ENCODE data around the gene PLAC9. TPM values are rescaled to one million over a fixed set of nuclear protein-coding genes. Genes with fewer than 3 reads are reported as not detected.

Gene PLAC9
- total RNA-seq, 4 donors from 2014 or later: 21.3 to 59.4 (median 39.6) TPM

GRCh38 chr10:80182986-80183385 is 50.5 kb downstream of the PLAC9 start:
- 56% methylated on average over 4 of the region's 6 CpGs for WGBS
- H3K36me3 ChIP-seq: peaks cover 0 to 7% (median 0%) of the 10 kb centered on the region in 4 donors
- TF ChIP-seq EP300 (IDR thresholded peaks at IDR 0.05): no peak
- no peak for TF ChIP-seq POLR2A (IDR thresholded peaks at IDR 0.05; ENCODE audit: low read depth)
- no peak for TF ChIP-seq CTCF (IDR thresholded peaks at IDR 0.05)
- no peak for TF ChIP-seq POLR2AphosphoS5 (IDR thresholded peaks at IDR 0.05)
- H3K27ac ChIP-seq (replicated peaks in 1 of 4): no peak overlapping the region
- no peaks in the 10 kb centered on the region for H3K27me3 ChIP-seq
- peaks cover 77 to 89% (median 81%) of the 10 kb centered on the region in 4 donors for H3K4me1 ChIP-seq
- intact Hi-C loops (cut with DNase I): no loop called here
- no peak overlapping the region for H3K4me3 ChIP-seq
- no peaks in the 10 kb centered on the region for H3K9me3 ChIP-seq
- no peak for DNase-seq (ENCODE audit: extremely low spot score)

DNA sequence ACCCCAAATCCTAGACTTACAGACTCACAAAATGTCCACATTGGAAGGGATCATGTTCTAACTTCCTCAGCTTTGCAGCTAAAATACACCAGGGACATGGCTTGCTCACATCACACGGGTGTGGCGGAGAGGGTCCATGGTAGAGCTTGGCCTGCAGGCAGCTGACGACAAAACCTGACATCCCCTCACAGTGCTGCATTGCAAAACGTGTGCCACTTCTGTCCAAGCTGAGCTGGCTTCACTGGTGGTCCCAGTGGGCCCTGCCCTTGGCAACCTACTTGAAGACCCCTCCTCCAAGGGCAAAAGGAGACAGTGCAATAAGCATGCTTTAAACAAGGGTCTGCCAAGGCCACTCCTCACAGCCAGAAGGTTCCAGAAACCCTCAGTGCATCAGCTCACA is 50.9 kb downstream of the PLAC9 start:
- Histone ChIP-seq H3K27me3 (no peaks in the 10 kb centered on the region), H3K4me1 (peaks cover 77 to 89% (median 81%) of the 10 kb centered on the region in 4 donors), H3K9me3 (no peaks in the 10 kb centered on the region), H3K36me3 (peaks cover 0 to 7% (median 0%) of the 10 kb centered on the region in 4 donors), H3K27ac (replicated peaks in 1 of 4) (no peak overlapping the region), H3K4me3 (no peak overlapping the region)
- intact Hi-C loops (cut with DNase I): no loop called here
- DNase-seq (ENCODE audit: extremely low spot score): no peak
- no peak for TF ChIP-seq EP300 (IDR thresholded peaks at IDR 0.05)
- no peak for TF ChIP-seq CTCF (IDR thresholded peaks at IDR 0.05)
- WGBS: 46% methylated on average over 4 of the region's 4 CpGs

- Histone ChIP-seq H3K9me3 (no peaks in the 10 kb centered on the region), H3K4me3 (no peak overlapping the region), H3K27ac (replicated peaks in 1 of 4) (peak overlapping the region in 3 of 4 donors; percentile 46 to 72 (median 54)), H3K36me3 (peaks cover 0 to 7% (median 0%) of the 10 kb centered on the region in 4 donors), H3K27me3 (no peaks in the 10 kb centered on the region), H3K4me1 (peaks cover 78 to 89% (median 82%) of the 10 kb centered on the region in 4 donors)
- TF ChIP-seq EP300 (IDR thresholded peaks at IDR 0.05): no peak
- no peak for TF ChIP-seq POLR2A (IDR thresholded peaks at IDR 0.05; ENCODE audit: low read depth)
- TF ChIP-seq CTCF (IDR thresholded peaks at IDR 0.05): no peak
- no peak for TF ChIP-seq POLR2AphosphoS5 (IDR thresholded peaks at IDR 0.05)
- no peak for DNase-seq (ENCODE audit: extremely low spot score)
- whole genome bisulfite sequencing: 51% methylated on average over 4 of the region's 4 CpGs
- intact Hi-C loops (cut with DNase I): no loop called here
These were observed 51.8 kb downstream of the PLAC9 start for GRCh38 chr10:80184291-80184690.

DNA sequence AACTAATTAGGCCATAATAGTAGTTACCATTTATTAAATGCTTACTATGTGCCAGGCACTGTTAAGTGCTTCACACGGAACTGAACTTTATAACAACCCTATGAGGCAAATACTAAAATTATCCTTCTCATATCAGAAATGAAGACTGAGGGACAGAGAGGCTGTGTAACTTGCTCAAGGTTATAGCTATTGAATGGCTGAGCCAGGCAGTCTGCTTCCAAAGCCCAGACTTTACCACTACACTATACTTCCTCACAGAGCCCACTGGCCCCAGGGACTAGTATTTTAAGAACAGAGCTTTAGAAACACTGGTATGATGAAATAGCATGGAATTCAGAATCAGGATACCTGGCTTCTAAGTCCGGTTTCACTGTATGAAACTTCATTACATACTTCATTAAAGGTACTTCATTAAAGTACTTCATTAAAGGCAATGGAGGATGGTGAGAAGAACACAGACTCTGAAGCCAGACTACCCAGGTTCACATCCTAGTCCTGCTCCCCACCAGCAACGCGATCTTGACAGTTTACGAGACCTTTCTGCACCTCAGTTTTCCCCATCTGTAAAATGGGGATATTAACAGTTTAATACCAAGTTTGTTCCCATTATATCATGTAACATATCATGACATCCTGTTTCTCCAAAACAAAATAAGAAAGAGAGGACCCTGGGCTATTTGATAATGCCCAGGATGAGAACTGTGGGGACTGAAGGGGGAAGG is 53.2 kb downstream of the PLAC9 start:
- Histone ChIP-seq H3K27me3 (no peaks in the 10 kb centered on the region), H3K36me3 (peaks cover 0 to 5% (median 0%) of the 10 kb centered on the region in 4 donors), H3K27ac (replicated peaks in 1 of 4) (peak overlapping the region; percentile 44 to 72 (median 50)), H3K4me1 (peaks cover 76 to 87% (median 80%) of the 10 kb centered on the region in 4 donors), H3K4me3 (no peak overlapping the region), H3K9me3 (no peaks in the 10 kb centered on the region)
- WGBS: 79% methylated on average over 5 of the region's 5 CpGs
- intact Hi-C loops (cut with DNase I): no loop called here
- TF ChIP-seq POLR2AphosphoS5 (IDR thresholded peaks at IDR 0.05) (no peak), EP300 (IDR thresholded peaks at IDR 0.05) (no peak), POLR2A (IDR thresholded peaks at IDR 0.05; ENCODE audit: low read depth) (no peak), CTCF (IDR thresholded peaks at IDR 0.05) (no peak)
- no peak for DNase-seq (ENCODE audit: extremely low spot score)

Data from esophagus muscularis mucosa (tissue), 4 donors.